ENCODE data around the gene RNF157.

- TF ChIP-seq SMAD3 (CRISPR knock-in tag; conservative IDR thresholded peaks at IDR 0.05): no peak
- TF ChIP-seq JUND (IDR thresholded peaks at IDR 0.05; ENCODE audit: borderline replicate concordance, low read depth, low read length): no peak
- TF ChIP-seq JUND (tag; IDR thresholded peaks at IDR 0.05; ENCODE audit: borderline replicate concordance, low read depth, low read length): no peak
- no peak for TF ChIP-seq CAMTA2 (CRISPR knock-in tag; conservative IDR thresholded peaks at IDR 0.05)
- no peak for TF ChIP-seq ZBTB43 (CRISPR knock-in tag; IDR thresholded peaks at IDR 0.05)
- no peak for TF ChIP-seq EP300 (IDR thresholded peaks at IDR 0.05; ENCODE audit: low read length)
- TF ChIP-seq ZFX (CRISPR knock-in tag; IDR thresholded peaks at IDR 0.05): no peak
- TF ChIP-seq TBL1XR1 (IDR thresholded peaks at IDR 0.05; ENCODE audit: low read length in 2 of 2): no peak
- TF ChIP-seq ZNF277 (CRISPR knock-in tag; IDR thresholded peaks at IDR 0.05; ENCODE audit: borderline replicate concordance): no peak
- TF ChIP-seq CTCFL (IDR thresholded peaks at IDR 0.05; ENCODE audit: borderline replicate concordance, insufficient read depth, low read depth, low read length, poor library complexity, severe bottlenecking): no peak
- TF ChIP-seq ZNF354B (CRISPR knock-in tag; IDR thresholded peaks at IDR 0.05): no peak
- no peak for TF ChIP-seq CTCF (IDR thresholded peaks at IDR 0.05 in 2 of 3, conservative IDR thresholded peaks at IDR 0.05 in 1 of 3; ENCODE audit: insufficient read depth in 2 of 3, low read depth in 1 of 3, low read length in 3 of 3)
- no peak for TF ChIP-seq ZEB2 (IDR thresholded peaks at IDR 0.05)
Measured at GRCh38 chr17:76254275-76254674, 14.0 kb upstream of the RNF157 start.
